ENCODE data around the gene ISX.

Gene ISX

GRCh38 chr22:35133702-35134380, 67.9 kb downstream of the ISX start:
- H3K4me3 ChIP-seq (replicated peaks; ENCODE audit: insufficient read depth, low read length), result no peak overlapping the region
- no peaks in the 10 kb centered on the region for H3K27me3 ChIP-seq (ENCODE audit: insufficient read depth, poor library complexity, severe bottlenecking)
- H3K27ac ChIP-seq (replicated peaks), result no peak overlapping the region
- DNase-seq (ENCODE audit: low read depth in 1 of 2, low spot score in 1 of 2), result no peak
- no peak for TF ChIP-seq CTCF (IDR thresholded peaks at IDR 0.05; ENCODE audit: insufficient read depth, low read length)

- DNase-seq (ENCODE audit: low read depth in 1 of 2, low spot score in 1 of 2), result no peak
- H3K27me3 ChIP-seq (ENCODE audit: insufficient read depth, poor library complexity, severe bottlenecking), result no peaks in the 10 kb centered on the region
These were observed 68.7 kb downstream of the ISX start for GRCh38 chr22:35134637-35135036.

DNA sequence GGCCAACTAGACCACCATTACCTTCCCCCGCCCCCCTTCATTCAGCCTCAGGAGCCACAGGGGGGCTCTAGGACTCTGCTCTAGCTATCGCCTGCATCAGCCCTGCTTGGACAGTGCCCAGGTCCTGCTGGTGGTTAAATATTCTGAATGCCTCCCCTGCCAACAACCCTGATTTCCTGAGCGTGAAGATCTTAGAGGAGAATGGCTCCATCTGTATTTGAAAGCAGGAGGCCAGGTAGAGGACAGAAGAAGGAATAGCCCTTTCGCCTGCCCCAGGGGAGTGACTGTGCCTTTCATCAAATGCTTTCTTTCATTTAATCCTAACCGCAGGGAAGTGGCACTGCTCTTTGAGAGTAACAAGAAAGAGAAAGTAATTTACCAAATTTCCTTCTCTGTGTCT, 69.2 kb downstream of the ISX start:
- no peak for DNase-seq (ENCODE audit: low read depth in 1 of 2, low spot score in 1 of 2)
- no peaks in the 10 kb centered on the region for H3K27me3 ChIP-seq (ENCODE audit: insufficient read depth, poor library complexity, severe bottlenecking)
- no peak overlapping the region for H3K27ac ChIP-seq (replicated peaks)
- H3K4me3 ChIP-seq (replicated peaks; ENCODE audit: insufficient read depth, low read length), result no peak overlapping the region
- TF ChIP-seq POLR2AphosphoS5 (IDR thresholded peaks at IDR 0.05; ENCODE audit: low read depth), result no peak
- TF ChIP-seq REST (IDR thresholded peaks at IDR 0.05; ENCODE audit: insufficient replicate concordance, low read depth), result no peak
- TF ChIP-seq GABPA (IDR thresholded peaks at IDR 0.05; ENCODE audit: low read depth), result no peak
- TF ChIP-seq CTCF (IDR thresholded peaks at IDR 0.05; ENCODE audit: insufficient read depth, low read length), result no peak
- TF ChIP-seq SPI1 (IDR thresholded peaks at IDR 0.05; ENCODE audit: borderline replicate concordance, low read depth), result no peak

More at GRCh38 chr22:35134637-35135036, 68.7 kb downstream of the ISX start:
- no peak overlapping the region for H3K4me3 ChIP-seq (replicated peaks; ENCODE audit: insufficient read depth, low read length)
- TF ChIP-seq POLR2AphosphoS5 (IDR thresholded peaks at IDR 0.05; ENCODE audit: low read depth) (no peak), GABPA (IDR thresholded peaks at IDR 0.05; ENCODE audit: low read depth) (no peak), CTCF (IDR thresholded peaks at IDR 0.05; ENCODE audit: insufficient read depth, low read length) (no peak), REST (IDR thresholded peaks at IDR 0.05; ENCODE audit: insufficient replicate concordance, low read depth) (no peak), SPI1 (IDR thresholded peaks at IDR 0.05; ENCODE audit: borderline replicate concordance, low read depth) (no peak)
- no peak overlapping the region for H3K27ac ChIP-seq (replicated peaks)

Measured in HL-60 (cell line).